Vagina (tissue), 2 donors: ENCODE results near the gene IQUB. TPM values are rescaled to one million over a fixed set of nuclear protein-coding genes. Genes with fewer than 3 reads are reported as not detected.
"Not testable (repeated sequence)": the region's sequence is repeated elsewhere in the genome, so short reads cannot be mapped to it uniquely, and the experiment has no call there.

Experiments used
- DNase-seq, 2 donors: peaks; one replicate each; pipeline ENCODE4 v3.0.0-alpha.2; 2017; ENCODE audit errors: extremely low spot score in 2 of 2
- H3K27ac ChIP-seq: fragments of 200-600 bp; sonication (generic); one replicate; pipeline ENCODE4 v1.5.1; 2019
- H3K27me3 ChIP-seq: fragments of 200-600 bp; sonication (generic); one replicate; pipeline ENCODE4 v1.5.1; 2019
- H3K36me3 ChIP-seq, 2 donors: fragments of 200-600 bp; sonication (generic); one replicate each; pipeline ENCODE4 v1.5.1; 2017 to 2019
- H3K4me1 ChIP-seq: fragments of 200-600 bp; sonication (generic); one replicate; pipeline ENCODE4 v1.5.1; 2019
- H3K4me3 ChIP-seq, 2 donors: fragments of 200-600 bp; sonication (generic); 1 replicate in 1 of 2; 2 replicates in 1 of 2; pipeline ENCODE4 v1.5.1; 2016 to 2019
- H3K9me3 ChIP-seq: fragments of 200-600 bp; sonication (generic); one replicate; pipeline ENCODE4 v1.5.1; 2019
- CTCF ChIP-seq, 3 experiments: fragments of 450-650 bp in 2 of 3; fragments of 200-600 bp in 1 of 3; sonication (generic) in 1 of 3; IDR thresholded peaks; one replicate each; pipeline ENCODE4 v1.5.1; 2017 to 2019; ENCODE audit warnings: antibody characterized with exemption in 3 of 3, mild to moderate bottlenecking in 2 of 3, moderate library complexity in 2 of 3
- POLR2A ChIP-seq, 2 donors: fragments of 450-650 bp; IDR thresholded peaks; one replicate each; pipeline ENCODE4 v1.6.1; 2017; ENCODE audit warnings: antibody characterized with exemption in 2 of 2, mild to moderate bottlenecking in 2 of 2, moderate library complexity in 2 of 2
- POLR2AphosphoS5 ChIP-seq, 2 donors: sonication (generic); formaldehyde crosslinking; IDR thresholded peaks; one replicate each; pipeline ENCODE4 v1.9.0; 2017; ENCODE audit warnings: antibody characterized with exemption in 2 of 2, mild to moderate bottlenecking in 2 of 2, low read depth in 1 of 2; ENCODE audit not compliant: insufficient read depth in 1 of 2
- intact Hi-C: fragments of 100-400 bp; cut with DNase I; formaldehyde crosslinking; loops from one replicate; pipeline ENCODE4 v1.15.1; 2023
- total RNA-seq: library from RNA; depleted of rRNA; stranded (reverse); fragments of >200 nt; gene quantifications from one replicate; pipeline ENCODE4 v1.2.3, GENCODE V29; 2016

Gene IQUB
- total RNA-seq, 1 donor from 2014 or later = 0.98 TPM

- H3K27ac ChIP-seq = peak overlapping the region; percentile 89
- no peaks in the 10 kb centered on the region for H3K36me3 ChIP-seq
- peak overlapping the region; percentile 14 to 61 for H3K4me3 ChIP-seq
- intact Hi-C loops = no loop called here
- H3K27me3 ChIP-seq = no peaks in the 10 kb centered on the region
- H3K9me3 ChIP-seq = no peaks in the 10 kb centered on the region
- no peak for DNase-seq
- peaks cover 10% of the 10 kb centered on the region for H3K4me1 ChIP-seq
- no peak for TF ChIP-seq POLR2AphosphoS5 (IDR thresholded peaks at IDR 0.05; ENCODE audit: insufficient read depth in 1 of 2, low read depth in 1 of 2)
- no peak for TF ChIP-seq CTCF (IDR thresholded peaks at IDR 0.05)
- no peak for TF ChIP-seq POLR2A (IDR thresholded peaks at IDR 0.05)
Observed at GRCh38 chr7:123535517-123535916, 1.1 kb upstream of the IQUB start.

GRCh38 chr7:123533929-123534382, 439 bp downstream of the IQUB start:
- Histone ChIP-seq H3K4me1 (peaks cover 10% of the 10 kb centered on the region), H3K9me3 (no peaks in the 10 kb centered on the region), H3K4me3 (peak overlapping the region; percentile 61 to 68), H3K27ac (peak overlapping the region; percentile 13), H3K27me3 (no peaks in the 10 kb centered on the region), H3K36me3 (no peaks in the 10 kb centered on the region)
- TF ChIP-seq POLR2AphosphoS5 (IDR thresholded peaks at IDR 0.05; ENCODE audit: insufficient read depth in 1 of 2, low read depth in 1 of 2) = no peak
- no peak for TF ChIP-seq POLR2A (IDR thresholded peaks at IDR 0.05)
- TF ChIP-seq CTCF (IDR thresholded peaks at IDR 0.05) = no peak
- intact Hi-C loops = no loop called here
- no peak for DNase-seq

- H3K27ac ChIP-seq = no peak overlapping the region
- H3K4me3 ChIP-seq = no peak overlapping the region
- intact Hi-C loops = no loop called here
Observed at GRCh38 chr7:123533553-123533917, 860 bp downstream of the IQUB start.

GRCh38 chr7:123532788-123533552, 1.4 kb downstream of the IQUB start:
- H3K4me1 ChIP-seq, intact Hi-C loops, H3K27me3 ChIP-seq, DNase-seq, H3K36me3 ChIP-seq, H3K9me3 ChIP-seq, H3K27ac ChIP-seq: not testable (repeated sequence)
- peak overlapping the region; percentile 37 to 38 for H3K4me3 ChIP-seq

More at GRCh38 chr7:123533553-123533917, 860 bp downstream of the IQUB start:
- no peak for DNase-seq
- peaks cover 10% of the 10 kb centered on the region for H3K4me1 ChIP-seq
- no peaks in the 10 kb centered on the region for H3K9me3 ChIP-seq
- no peaks in the 10 kb centered on the region for H3K27me3 ChIP-seq
- no peak for TF ChIP-seq POLR2AphosphoS5 (IDR thresholded peaks at IDR 0.05; ENCODE audit: insufficient read depth in 1 of 2, low read depth in 1 of 2)
- no peak for TF ChIP-seq POLR2A (IDR thresholded peaks at IDR 0.05)
- no peak for TF ChIP-seq CTCF (IDR thresholded peaks at IDR 0.05)
- no peaks in the 10 kb centered on the region for H3K36me3 ChIP-seq

- H3K4me1 ChIP-seq, intact Hi-C loops, DNase-seq, H3K9me3 ChIP-seq, H3K36me3 ChIP-seq, H3K27ac ChIP-seq, H3K27me3 ChIP-seq: not testable (repeated sequence)
- H3K4me3 ChIP-seq = peak overlapping the region; percentile 37 to 38
Observed at GRCh38 chr7:123532343-123532742, 2.1 kb downstream of the IQUB start.

- H3K9me3 ChIP-seq, H3K4me3 ChIP-seq, H3K27ac ChIP-seq, H3K4me1 ChIP-seq, H3K27me3 ChIP-seq, DNase-seq, H3K36me3 ChIP-seq, intact Hi-C loops: not testable (repeated sequence)
Observed at GRCh38 chr7:123530035-123530591, 4.3 kb downstream of the IQUB start.
